Liver (tissue), 3 donors: ENCODE data around the gene LRCOL1.

Source experiments
- CTCF ChIP-seq: fragments of 150-350 bp; IDR thresholded peaks from 2 replicates; pipeline ENCODE4 v1.5.1; 2017; ENCODE audit warnings: improper control_type of control experiment, low read depth, low read length; ENCODE audit not compliant: missing input control
- EGR1 ChIP-seq, 2 donors: IDR thresholded peaks; 2 replicates each; pipeline ENCODE4 v1.6.1; 2016 to 2018; ENCODE audit warnings: antibody characterized with exemption in 2 of 2, low read depth in 2 of 2
- HNF4G ChIP-seq: IDR thresholded peaks from 2 replicates; pipeline ENCODE4 v1.6.1; 2016; ENCODE audit warnings: antibody characterized with exemption
- JUND ChIP-seq, 2 donors: IDR thresholded peaks; 2 replicates each; pipeline ENCODE4 v1.6.1; 2016; ENCODE audit warnings: antibody characterized with exemption in 2 of 2
- MAX ChIP-seq: IDR thresholded peaks from 2 replicates; pipeline ENCODE4 v1.6.1; 2016; ENCODE audit warnings: antibody characterized with exemption
- RAD21 ChIP-seq, 2 donors: IDR thresholded peaks; 2 replicates each; pipeline ENCODE4 v1.6.1; 2016; ENCODE audit warnings: antibody characterized with exemption in 2 of 2, mild to moderate bottlenecking in 2 of 2
- SP1 ChIP-seq: IDR thresholded peaks from 2 replicates; pipeline ENCODE4 v1.6.1; 2018; ENCODE audit warnings: antibody characterized with exemption, mild to moderate bottlenecking
- donor health status: healthy.
- donor health status: healthy.

DNA sequence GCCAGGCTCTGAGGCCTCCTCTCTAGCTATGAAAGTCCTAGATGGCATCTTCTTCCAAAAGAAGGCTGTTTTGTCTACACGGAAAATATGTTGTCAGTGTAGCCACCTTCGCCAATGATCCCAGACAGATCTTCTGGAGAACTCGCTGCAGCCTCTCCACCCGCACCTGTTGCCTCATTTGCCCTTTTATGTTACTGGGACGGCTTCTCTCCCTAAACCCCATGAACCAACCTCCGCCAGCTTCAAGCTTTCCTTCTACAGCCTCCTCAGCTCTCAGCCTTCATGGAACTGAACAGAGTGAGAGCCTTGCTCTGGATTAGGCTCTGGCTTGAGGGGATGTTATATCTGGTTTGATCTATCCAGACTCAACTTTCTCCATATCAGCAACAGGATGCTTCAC lies 18.9 kb upstream of the LRCOL1 start:
- TF ChIP-seq HNF4G (no peak), CTCF (no peak), MAX (no peak), JUND (IDR thresholded peaks at IDR 0.05) (no peak), SP1 (no peak), EGR1 (IDR thresholded peaks at IDR 0.05; ENCODE audit: low read depth in 2 of 2) (no peak), RAD21 (IDR thresholded peaks at IDR 0.05) (no peak)
